HG03108 (cell line): ENCODE results near the gene ADAMTS2.

Source experiments
- ATAC-seq: cut with Tn5 transposase; IDR thresholded peaks from one replicate; pipeline ENCODE4 v1.9.1; 2021; ENCODE audit warnings: moderate library complexity; ENCODE audit not compliant: unreplicated experiment

ADAMTS2 gene

GRCh38 chr5:179185941-179186411, 159.3 kb downstream of the ADAMTS2 start:
- ATAC-seq = no peak

DNA sequence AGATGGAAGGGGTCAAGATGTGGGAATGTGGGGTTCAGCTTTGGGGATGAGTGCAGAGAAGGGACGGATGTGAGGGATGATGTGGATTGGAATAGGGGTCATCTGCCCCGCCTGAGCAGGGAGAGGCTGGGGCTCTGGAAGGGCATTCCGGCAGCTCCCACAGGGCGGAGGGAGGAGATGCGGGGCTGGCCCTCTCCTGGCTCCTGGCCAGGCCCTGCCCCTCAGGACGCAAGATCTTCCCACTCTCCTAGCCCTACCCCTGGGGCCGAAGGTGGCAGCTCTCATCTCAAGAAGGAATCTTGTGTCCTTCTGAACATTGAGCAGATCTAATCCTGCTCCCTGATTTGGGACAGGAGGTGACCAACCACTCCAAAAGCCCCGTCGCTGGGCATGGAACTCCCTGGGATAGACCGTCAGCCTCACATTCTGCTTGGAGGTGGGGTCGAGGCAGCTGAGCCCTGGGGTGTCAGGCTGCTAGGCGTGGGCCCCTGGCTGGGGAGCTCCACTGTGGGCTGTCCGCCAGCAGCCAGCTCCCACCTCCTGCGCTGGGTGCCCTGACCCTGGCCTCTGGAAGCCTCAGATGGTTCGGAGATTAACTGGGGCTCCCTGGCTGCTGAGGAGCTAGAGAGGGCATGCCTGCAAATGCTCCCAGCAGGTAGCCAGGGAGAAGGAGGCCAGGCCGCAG, 159.9 kb downstream of the ADAMTS2 start:
- ATAC-seq = no peak

DNA sequence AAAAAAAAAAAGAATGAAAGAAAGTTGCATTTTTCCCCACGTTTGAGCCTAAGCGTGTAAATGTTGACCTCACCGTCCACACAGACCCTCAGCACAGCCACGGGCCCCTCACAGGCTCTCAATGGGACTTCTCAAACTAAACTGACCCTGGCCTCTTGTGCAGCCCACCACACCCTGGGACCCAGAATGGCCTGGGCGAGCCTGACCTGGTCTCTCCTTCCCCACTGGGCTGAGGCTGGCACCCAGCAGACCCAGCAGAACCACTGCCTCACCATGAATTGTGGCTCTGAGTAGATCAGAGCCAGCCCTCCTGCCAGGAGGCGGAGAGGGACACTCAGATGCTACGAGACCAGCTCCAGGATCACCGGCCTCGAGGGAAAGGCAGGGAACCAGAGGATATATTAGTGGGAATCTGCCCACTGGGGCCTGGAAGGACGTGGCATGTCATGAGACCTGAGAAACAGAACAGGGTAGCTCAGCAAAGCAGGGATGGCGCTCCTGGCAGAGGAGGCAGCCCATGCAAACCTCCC, 160.7 kb downstream of the ADAMTS2 start:
- no peak for ATAC-seq

GRCh38 chr5:179183481-179183880, 161.8 kb downstream of the ADAMTS2 start:
- ATAC-seq = no peak

DNA sequence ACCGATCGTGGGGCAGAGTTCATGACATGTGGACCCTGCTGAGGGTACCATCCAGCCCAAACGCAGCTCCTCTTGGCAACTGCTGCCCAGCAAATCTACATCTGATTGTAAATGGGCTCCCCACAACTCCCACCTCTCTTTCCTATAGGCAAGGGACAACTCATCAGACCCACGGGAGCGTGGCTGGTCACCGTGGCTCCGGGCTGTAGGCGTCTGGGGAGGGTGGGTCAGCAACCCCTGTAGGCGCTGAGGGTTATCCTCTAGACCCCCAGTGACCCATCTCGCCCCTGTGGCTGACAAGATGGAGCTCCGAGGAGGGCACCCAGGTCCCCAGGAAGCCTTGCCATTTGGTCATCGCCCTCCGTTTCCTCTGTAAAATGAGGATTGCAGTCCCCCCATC, 162.7 kb downstream of the ADAMTS2 start:
- ATAC-seq = no peak

DNA sequence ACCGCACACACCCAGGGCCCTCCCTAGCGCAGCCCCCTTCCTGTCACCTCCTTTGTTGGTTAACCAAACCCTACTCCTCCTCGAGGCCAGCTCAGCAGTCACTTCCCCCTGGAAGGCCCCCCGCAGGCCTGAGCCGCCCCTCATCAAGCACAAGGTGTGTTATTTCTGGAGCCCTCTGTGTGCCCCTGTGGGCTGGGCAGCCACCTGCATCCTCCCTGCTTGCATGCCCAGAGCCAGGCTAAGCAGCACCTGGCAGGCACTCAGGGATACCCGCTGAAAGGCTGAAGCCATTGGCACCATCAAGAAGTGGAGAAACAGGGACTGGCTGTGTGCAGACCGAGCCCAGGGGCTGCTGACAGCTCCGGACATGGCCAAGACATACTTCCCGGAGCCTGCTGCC, 163.3 kb downstream of the ADAMTS2 start:
- no peak for ATAC-seq

- ATAC-seq = no peak
Measured at GRCh38 chr5:179180921-179181645, 164.2 kb downstream of the ADAMTS2 start.

DNA sequence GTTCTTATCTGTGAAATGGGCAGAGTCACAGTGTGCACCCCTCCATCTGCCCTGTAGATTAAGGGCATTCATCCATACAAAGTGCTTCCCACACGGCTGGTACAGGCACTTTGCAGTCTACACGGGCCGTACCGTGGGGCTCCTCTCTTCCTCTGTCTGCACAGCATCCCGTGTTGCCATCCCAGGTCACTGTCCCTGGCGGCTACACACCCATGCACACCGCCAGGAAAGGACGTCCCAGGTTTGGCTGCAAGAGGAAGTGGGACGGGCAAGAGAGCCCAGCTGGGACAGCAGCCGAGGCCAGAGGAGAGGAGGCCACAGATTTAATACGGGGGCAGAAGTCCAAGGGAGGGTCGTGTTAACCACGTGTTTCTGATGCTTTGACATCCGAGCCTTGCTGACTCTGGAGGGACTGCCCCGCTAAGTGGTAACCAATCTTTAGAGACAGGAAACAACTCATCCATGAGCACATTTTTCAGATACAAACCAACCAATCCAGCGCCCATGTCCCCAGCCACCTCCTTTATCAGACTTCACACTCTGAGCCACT, 165.1 kb downstream of the ADAMTS2 start:
- ATAC-seq = no peak

GRCh38 chr5:179177711-179178575, 167.3 kb downstream of the ADAMTS2 start:
- ATAC-seq = no peak

DNA sequence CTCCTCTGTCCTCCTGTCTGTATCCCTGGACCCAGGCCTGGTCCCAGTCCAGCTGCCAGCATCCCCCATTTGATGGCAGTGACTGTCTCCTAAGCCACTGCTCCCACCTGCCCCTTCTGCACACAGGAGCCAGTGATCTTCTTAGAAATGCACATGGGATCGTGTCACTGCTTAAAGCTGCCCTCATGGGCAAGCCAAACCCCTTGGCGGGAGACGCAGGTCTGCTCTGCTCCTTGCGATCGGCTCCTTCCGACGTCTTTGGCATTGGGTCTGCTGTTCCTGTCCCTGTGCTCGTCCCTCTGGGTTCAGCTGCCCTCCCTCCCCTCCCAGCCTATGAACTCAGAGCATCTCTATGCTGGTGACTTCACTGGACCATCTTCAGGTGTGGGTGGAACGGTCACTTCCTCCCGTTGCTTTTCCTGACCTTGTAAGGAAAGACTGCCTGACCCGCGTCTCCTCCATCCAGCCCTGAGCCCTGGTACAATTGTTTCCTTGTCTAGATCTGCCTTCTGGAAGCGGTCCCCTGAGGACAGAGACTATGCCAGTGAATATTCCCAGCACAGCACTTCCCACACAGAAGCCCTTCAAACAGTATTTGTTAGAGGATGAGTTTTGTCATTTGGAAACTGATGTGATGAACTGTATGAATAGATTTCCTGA, 168.6 kb downstream of the ADAMTS2 start:
- ATAC-seq = no peak

DNA sequence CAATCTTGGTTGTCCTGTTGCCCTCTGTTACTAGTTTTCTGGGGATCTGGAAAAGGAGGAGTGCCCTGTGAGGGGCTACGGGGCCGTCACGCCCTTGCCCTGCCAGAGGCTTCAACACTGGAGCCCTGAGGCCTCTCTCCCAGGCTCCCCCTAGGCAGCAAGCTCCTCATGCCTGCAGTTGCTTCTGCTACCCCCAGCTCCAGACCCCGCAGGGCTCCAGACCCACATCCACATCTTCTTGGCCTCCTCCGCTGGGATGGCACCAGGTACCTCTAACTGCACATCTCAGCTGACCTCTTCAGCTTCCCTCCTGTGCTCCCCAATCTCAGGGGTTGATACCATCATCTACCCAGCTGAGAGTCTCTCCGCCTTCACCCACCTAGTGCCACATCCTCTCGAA, 169.1 kb downstream of the ADAMTS2 start:
- ATAC-seq = no peak

DNA sequence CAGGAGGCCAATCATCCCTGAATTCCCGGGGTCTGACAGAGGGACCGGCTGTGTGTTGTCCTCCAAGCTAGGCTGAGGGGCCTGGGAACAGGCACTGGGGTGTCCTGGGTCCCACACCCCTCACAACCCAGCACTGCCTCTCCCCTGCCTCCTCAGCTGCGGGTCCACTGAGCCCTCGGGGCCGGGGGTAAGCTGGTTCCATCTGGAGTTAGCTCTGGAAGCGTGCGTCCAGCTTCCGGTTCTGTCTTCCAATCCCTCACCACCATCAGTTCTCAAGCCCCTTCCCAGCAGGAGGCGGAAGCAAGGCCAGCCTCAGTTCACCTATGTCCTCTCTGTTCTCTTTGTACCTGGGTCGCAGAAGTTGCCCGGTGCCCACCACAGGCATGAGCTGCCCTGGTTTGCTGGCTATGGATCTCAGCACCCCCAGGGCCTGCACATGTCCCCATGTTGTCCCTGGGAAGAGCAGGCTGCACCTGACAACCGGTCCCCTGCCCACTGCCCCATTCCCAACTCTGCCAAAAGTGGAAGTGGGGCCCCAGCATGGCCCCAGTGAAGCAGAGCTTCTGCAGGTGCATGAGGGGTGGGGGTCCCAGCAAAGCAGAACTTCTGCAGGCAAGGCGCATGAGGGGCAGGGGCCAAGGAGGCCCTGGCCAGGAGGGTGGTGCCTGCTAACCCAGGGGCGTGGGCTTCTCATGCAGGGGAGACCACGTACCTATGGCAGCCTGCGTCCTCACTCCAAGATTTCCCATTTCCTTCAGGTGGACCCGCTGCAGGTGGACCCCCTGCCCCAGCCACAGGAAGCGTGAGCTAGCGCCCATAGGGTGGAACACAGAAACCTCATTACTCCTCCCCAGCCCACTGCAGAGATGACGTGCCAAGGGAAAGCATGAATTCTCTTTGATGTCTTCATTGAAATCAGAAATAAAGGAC, 173.2 kb downstream of the ADAMTS2 start:
- ATAC-seq = no peak

GRCh38 chr5:179171251-179171815, 173.9 kb downstream of the ADAMTS2 start:
- ATAC-seq = no peak

DNA sequence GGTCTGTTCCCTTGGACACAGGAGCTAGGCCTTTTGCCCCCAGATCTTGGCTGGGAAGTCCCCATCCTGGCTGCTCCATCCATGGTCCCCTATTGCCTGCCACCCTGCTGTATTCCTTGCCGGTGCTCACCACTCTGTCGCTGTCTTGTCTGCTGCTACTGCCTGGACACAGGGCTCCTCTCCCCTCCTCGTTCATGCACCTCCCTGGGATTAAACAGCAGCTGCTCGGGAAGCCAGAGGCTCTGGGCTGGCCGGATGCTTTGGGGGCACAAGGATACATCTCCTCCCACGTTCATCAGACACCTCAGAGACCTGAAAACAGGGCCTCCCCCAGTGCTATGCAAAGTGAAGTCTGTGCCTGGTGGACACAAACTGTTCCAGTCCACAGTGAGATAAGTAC, 174.7 kb downstream of the ADAMTS2 start:
- no peak for ATAC-seq

GRCh38 chr5:179169836-179170235, 175.4 kb downstream of the ADAMTS2 start:
- ATAC-seq = no peak

DNA sequence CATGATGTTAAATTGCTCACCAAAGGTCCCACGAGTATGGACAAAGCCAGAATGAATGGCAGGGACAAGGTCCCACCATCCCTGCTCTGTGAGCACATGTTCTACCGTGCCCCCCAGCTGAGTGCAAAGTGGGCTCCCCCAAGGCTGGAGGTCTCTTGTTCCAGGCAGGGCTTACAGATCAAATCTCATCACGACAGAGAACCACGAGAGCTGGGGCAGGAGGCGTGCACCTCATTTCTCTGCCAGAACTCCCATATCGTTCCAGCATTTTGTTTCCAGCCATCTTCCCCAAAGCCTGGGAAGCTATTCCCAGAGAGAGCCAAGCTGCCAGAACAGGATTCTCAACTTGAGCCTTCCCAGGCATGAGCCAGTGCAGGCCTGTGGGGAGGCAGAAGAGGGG, 176.6 kb downstream of the ADAMTS2 start:
- ATAC-seq = no peak

GRCh38 chr5:179167871-179168451, 177.3 kb downstream of the ADAMTS2 start:
- ATAC-seq = no peak
